Gastroesophageal sphincter (tissue), 3 donors: ENCODE measurements around the gene SCLY.

ENCODE experiments used
- EP300 ChIP-seq: sonication (generic); formaldehyde crosslinking; IDR thresholded peaks from one replicate; pipeline ENCODE4 v1.6.1; 2017; ENCODE audit warnings: antibody characterized with exemption, mild to moderate bottlenecking
- POLR2A ChIP-seq, 2 donors: fragments of 450-650 bp; IDR thresholded peaks; one replicate each; pipeline ENCODE4 v1.6.1; 2017; ENCODE audit warnings: antibody characterized with exemption in 2 of 2, mild to moderate bottlenecking in 2 of 2, moderate library complexity in 1 of 2
- POLR2AphosphoS5 ChIP-seq: sonication (generic); formaldehyde crosslinking; IDR thresholded peaks from one replicate; pipeline ENCODE4 v1.6.1; 2017; ENCODE audit warnings: antibody characterized with exemption
- TF ChIP-seq, protein P1 (sequence below), 4 experiments: fragments of 200-600 bp in 2 of 4; fragments of 450-650 bp in 2 of 4; sonication (generic) in 1 of 4; IDR thresholded peaks; one replicate each; pipeline ENCODE4 v1.5.1; 2017 to 2019; ENCODE audit warnings: antibody characterized with exemption in 4 of 4, mild to moderate bottlenecking in 2 of 4, moderate library complexity in 2 of 4

DNA sequence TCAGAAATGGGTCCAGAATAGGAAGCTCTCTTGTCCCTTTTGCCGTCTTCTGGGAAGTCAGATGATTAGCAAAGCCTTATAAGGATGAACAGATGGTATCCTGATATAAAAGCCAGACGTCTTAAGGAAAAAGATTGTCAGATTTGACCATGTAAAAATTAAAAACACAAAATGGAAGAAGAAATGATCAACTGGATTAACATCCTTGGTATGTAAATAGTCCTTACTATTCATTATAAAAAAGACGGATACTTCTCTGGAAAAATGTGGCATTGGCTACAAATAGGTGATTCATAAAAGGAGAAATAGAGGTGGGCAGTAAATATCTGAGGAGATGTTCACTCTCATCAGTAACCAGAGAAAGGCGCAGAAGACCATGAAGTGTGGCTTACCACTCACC lies 33.7 kb upstream of the SCLY start:
- TF ChIP-seq, protein P1, sequence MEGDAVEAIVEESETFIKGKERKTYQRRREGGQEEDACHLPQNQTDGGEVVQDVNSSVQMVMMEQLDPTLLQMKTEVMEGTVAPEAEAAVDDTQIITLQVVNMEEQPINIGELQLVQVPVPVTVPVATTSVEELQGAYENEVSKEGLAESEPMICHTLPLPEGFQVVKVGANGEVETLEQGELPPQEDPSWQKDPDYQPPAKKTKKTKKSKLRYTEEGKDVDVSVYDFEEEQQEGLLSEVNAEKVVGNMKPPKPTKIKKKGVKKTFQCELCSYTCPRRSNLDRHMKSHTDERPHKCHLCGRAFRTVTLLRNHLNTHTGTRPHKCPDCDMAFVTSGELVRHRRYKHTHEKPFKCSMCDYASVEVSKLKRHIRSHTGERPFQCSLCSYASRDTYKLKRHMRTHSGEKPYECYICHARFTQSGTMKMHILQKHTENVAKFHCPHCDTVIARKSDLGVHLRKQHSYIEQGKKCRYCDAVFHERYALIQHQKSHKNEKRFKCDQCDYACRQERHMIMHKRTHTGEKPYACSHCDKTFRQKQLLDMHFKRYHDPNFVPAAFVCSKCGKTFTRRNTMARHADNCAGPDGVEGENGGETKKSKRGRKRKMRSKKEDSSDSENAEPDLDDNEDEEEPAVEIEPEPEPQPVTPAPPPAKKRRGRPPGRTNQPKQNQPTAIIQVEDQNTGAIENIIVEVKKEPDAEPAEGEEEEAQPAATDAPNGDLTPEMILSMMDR (IDR thresholded peaks at IDR 0.05) = no peak
- TF ChIP-seq POLR2AphosphoS5 (no peak), EP300 (no peak), POLR2A (IDR thresholded peaks at IDR 0.05) (no peak)
